COLO829 (cell line): ENCODE results near the gene ARHGAP32.
"Not testable (repeated sequence)": the region's sequence is repeated elsewhere in the genome, so short reads cannot be mapped to it uniquely, and the experiment has no call there.

Experiments
- DNase-seq: peaks from one replicate; pipeline ENCODE4 v3.0.0; 2012; ENCODE audit warnings: low spot score

ARHGAP32 gene

GRCh38 chr11:128931668-128932067 lies 260.5 kb downstream of the ARHGAP32 start:
- no peak for DNase-seq

GRCh38 chr11:128931066-128931465 lies 261.1 kb downstream of the ARHGAP32 start:
- no peak for DNase-seq

GRCh38 chr11:128929991-128930390 lies 262.1 kb downstream of the ARHGAP32 start:
- peak; percentile 8 for DNase-seq

- no peak for DNase-seq
Measured at GRCh38 chr11:128929468-128929867, 262.7 kb downstream of the ARHGAP32 start.

GRCh38 chr11:128928400-128928799 lies 263.7 kb downstream of the ARHGAP32 start:
- DNase-seq, result no peak

GRCh38 chr11:128927683-128928336 lies 264.3 kb downstream of the ARHGAP32 start:
- DNase-seq, result no peak

- DNase-seq, result no peak
Measured at GRCh38 chr11:128927108-128927461, 265.0 kb downstream of the ARHGAP32 start.

GRCh38 chr11:128926437-128927107 lies 265.6 kb downstream of the ARHGAP32 start:
- DNase-seq, result no peak

GRCh38 chr11:128926000-128926399 lies 266.1 kb downstream of the ARHGAP32 start:
- no peak for DNase-seq

- DNase-seq, result no peak
Measured at GRCh38 chr11:128925250-128925600, 266.9 kb downstream of the ARHGAP32 start.

- no peak for DNase-seq
Measured at GRCh38 chr11:128924510-128925249, 267.4 kb downstream of the ARHGAP32 start.

- no peak for DNase-seq
Measured at GRCh38 chr11:128924104-128924503, 268.0 kb downstream of the ARHGAP32 start.

GRCh38 chr11:128921793-128922192 lies 270.3 kb downstream of the ARHGAP32 start:
- no peak for DNase-seq

GRCh38 chr11:128920666-128921065 lies 271.5 kb downstream of the ARHGAP32 start:
- no peak for DNase-seq

GRCh38 chr11:128919635-128920034 lies 272.5 kb downstream of the ARHGAP32 start:
- DNase-seq, result not testable (repeated sequence)

- no peak for DNase-seq
Measured at GRCh38 chr11:128919216-128919615, 272.9 kb downstream of the ARHGAP32 start.

GRCh38 chr11:128917144-128917724 lies 274.9 kb downstream of the ARHGAP32 start:
- no peak for DNase-seq

- no peak for DNase-seq
Measured at GRCh38 chr11:128916681-128917080, 275.4 kb downstream of the ARHGAP32 start.

- no peak for DNase-seq
Measured at GRCh38 chr11:128916037-128916572, 276.0 kb downstream of the ARHGAP32 start.

- DNase-seq, result no peak
Measured at GRCh38 chr11:128915149-128915521, 277.0 kb downstream of the ARHGAP32 start.
